Dedifferentiated amniotic fluid mesenchymal stem cell (primary cell): Measurements from ENCODE around the gene PCDHA6.
"Not testable (repeated sequence)": the region's sequence is repeated elsewhere in the genome, so short reads cannot be mapped to it uniquely, and the experiment has no call there.

Experiments
- DNase-seq: peaks from one replicate; pipeline ENCODE4 v3.0.0-alpha.2; 2016; ENCODE audit errors: extremely low spot score

PCDHA6 gene

GRCh38 chr5:140862441-140863295, 34.9 kb downstream of the PCDHA6 start:
- no peak for DNase-seq

DNA sequence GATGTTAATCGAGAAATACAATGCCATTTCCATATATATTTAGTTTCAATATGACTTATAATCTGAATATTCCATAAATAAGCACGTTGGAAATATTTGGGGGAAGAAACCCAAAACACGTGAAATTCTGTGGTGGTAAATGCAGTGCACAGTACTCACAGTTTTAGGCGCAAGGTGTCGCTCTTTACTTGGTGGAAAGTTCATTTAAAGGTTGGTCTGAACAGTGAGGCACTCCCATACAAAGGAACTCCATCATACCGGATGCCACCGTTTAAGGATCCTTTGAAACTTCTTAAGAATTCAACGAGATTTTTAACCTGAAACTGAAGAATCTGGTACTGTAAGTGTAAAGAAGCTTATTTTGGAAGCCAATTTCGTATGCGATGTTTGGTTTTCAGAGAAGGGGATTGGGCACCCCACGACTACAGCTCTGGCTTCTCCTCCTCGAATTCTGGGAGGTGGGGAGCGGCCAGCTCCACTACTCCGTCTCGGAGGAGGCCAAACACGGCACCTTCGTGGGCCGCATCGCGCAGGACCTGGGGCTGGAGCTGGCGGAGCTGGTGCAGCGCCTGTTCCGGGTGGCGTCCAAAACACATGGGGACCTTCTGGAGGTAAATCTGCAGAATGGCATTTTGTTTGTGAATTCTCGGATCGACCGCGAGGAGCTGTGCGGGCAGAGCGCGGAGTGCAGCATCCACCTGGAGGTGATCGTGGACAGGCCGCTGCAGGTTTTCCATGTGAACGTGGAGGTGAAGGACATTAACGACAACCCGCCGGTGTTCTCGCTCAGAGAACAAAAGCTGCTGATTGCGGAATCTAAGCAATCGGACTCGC, 41.2 kb downstream of the PCDHA6 start, which contains the start of gene PCDHA11:
Gene PCDHA11, plus strand, starts transcription at position 237 of the 834 bp plus-strand sequence. Its CDS starts 147 bp downstream, at position 384.
- DNase-seq = no peak

- no peak for DNase-seq
These were observed 41.8 kb downstream of the PCDHA6 start for GRCh38 chr5:140869555-140869886.

DNA sequence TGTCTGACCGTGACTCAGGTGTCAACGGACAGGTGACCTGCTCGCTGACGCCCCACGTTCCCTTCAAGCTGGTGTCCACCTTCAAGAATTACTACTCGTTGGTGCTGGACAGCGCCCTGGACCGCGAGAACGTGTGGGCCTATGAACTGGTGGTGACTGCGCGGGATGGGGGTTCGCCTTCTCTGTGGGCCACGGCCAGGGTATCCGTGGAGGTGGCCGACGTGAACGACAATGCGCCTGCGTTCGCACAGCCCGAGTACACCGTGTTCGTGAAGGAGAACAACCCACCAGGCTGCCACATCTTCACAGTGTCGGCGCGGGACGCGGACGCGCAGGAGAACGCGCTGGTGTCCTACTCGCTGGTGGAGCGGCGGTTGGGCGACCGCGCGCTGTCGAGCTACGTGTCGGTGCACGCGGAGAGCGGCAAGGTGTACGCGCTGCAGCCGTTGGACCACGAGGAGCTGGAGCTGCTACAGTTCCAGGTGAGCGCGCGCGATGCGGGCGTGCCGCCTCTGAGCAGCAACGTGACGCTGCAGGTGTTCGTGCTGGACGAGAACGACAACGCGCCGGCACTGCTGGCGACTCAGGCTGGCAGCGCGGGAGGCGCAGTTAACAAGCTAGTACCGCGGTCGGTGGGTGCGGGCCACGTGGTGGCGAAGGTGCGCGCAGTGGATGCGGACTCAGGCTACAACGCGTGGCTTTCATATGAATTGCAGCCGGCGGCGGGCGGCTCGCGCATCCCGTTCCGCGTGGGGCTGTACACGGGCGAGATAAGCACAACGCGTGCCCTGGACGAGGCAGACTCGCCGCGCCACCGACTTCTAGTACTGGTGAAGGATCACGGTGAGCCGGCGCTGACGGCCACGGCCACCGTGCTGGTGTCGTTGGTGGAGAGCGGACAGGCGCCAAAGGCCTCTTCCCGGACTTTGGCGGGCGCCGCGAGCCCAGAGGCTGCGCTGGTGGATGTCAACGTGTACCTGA, 42.8 kb downstream of the PCDHA6 start:
- DNase-seq = no peak

DNA sequence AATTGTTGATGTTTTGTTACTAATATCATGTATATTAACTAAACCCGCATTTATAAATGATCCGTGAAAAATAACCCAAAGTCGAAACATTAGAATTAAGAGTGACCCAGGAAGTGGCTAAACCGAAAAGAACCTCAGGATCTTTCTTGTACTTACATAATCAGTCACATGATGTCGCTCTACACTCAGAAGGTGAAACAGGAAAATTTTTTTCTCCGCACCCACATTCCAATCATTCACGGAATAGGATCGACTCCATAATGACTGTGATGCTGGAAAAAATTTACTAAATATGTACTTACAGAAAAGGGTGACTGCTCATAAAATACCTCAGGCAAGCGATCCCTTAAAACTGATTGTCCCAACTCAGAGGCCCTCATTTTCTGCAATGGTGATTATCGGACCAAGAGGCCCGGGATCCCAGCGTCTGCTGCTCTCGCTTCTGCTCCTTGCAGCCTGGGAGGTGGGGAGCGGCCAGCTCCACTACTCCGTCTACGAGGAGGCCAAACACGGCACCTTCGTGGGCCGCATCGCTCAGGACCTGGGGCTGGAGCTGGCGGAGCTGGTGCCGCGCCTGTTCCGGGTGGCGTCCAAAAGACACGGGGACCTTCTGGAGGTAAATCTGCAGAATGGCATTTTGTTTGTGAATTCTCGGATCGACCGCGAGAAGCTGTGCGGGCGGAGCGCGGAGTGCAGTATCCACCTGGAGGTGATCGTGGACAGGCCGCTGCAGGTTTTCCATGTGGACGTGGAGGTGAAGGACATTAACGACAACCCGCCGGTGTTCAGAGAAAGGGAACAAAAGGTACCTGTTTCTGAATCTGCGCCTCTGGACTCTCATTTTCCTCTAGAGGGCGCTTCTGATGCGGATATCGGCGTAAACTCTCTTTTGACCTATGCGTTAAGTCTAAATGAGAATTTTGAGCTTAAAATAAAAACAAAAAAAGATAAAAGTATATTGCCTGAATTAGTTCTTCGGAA, 47.6 kb downstream of the PCDHA6 start, which contains the start of gene PCDHA12:
Gene PCDHA12, plus strand, starts transcription at position 224 of the 981 bp plus-strand sequence. Its CDS starts 165 bp downstream, at position 389.
- no peak for DNase-seq

- DNase-seq = not testable (repeated sequence)
These were observed 48.9 kb downstream of the PCDHA6 start for GRCh38 chr5:140876541-140877261.

GRCh38 chr5:140877262-140877581, 49.5 kb downstream of the PCDHA6 start:
- no peak for DNase-seq
